Gastrocnemius medialis (tissue), 4 donors: ENCODE results near the gene ALDH1A2.

Source experiments
- POLR2A ChIP-seq, 2 donors: fragments of 450-650 bp; IDR thresholded peaks; one replicate each; pipeline ENCODE4 v1.6.1; 2017; ENCODE audit warnings: antibody characterized with exemption in 2 of 2, mild to moderate bottlenecking in 2 of 2, moderate library complexity in 2 of 2
- TF ChIP-seq, protein P1 (sequence below), 5 experiments: fragments of 450-650 bp in 3 of 5; fragments of 200-600 bp in 2 of 5; sonication (generic) in 2 of 5; IDR thresholded peaks in 4 of 5; conservative IDR thresholded peaks in 1 of 5; 1 replicate in 4 of 5; 2 replicates in 1 of 5; pipeline ENCODE4 v1.5.1; 2016 to 2019; ENCODE audit warnings: antibody characterized with exemption in 5 of 5, mild to moderate bottlenecking in 3 of 5, moderate library complexity in 3 of 5

GRCh38 chr15:57962887-57963286, 102.6 kb downstream of the ALDH1A2 start:
- no peak for TF ChIP-seq POLR2A (IDR thresholded peaks at IDR 0.05)
- TF ChIP-seq, protein P1, sequence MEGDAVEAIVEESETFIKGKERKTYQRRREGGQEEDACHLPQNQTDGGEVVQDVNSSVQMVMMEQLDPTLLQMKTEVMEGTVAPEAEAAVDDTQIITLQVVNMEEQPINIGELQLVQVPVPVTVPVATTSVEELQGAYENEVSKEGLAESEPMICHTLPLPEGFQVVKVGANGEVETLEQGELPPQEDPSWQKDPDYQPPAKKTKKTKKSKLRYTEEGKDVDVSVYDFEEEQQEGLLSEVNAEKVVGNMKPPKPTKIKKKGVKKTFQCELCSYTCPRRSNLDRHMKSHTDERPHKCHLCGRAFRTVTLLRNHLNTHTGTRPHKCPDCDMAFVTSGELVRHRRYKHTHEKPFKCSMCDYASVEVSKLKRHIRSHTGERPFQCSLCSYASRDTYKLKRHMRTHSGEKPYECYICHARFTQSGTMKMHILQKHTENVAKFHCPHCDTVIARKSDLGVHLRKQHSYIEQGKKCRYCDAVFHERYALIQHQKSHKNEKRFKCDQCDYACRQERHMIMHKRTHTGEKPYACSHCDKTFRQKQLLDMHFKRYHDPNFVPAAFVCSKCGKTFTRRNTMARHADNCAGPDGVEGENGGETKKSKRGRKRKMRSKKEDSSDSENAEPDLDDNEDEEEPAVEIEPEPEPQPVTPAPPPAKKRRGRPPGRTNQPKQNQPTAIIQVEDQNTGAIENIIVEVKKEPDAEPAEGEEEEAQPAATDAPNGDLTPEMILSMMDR (IDR thresholded peaks at IDR 0.05 in 4 of 5, conservative IDR thresholded peaks at IDR 0.05 in 1 of 5): no peak
